ENCODE results near the gene APOA1. TPM values are rescaled to one million over a fixed set of nuclear protein-coding genes. Genes with fewer than 3 reads are reported as not detected.

The APOA1 gene
- total and polyA plus RNA-seq, 2 donors (not counting 1 experiment from before 2014, with no cell fraction given) = 0.46 TPM; not detected in 1

DNA sequence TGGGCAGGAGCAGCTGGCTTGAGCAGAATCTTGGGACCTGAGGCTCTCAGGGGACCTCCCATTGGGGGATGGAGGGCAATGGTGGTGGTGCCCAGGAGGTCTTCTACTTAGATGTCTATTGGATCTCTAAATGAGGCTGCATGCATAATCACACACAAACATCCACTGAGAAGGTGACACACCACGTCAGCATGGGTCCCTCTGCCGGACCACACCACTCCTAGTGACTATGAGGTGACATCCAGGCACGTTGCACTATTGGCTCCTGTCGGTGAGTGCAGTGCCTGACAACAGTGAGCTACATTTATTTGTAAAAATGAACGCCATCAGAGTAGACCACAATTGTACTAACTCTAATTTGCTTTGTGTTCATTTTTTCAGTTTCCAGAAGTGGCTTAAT is 12.0 kb downstream of the APOA1 start:
- no peak for ATAC-seq (ENCODE audit: low read depth)
- WGBS (ENCODE audit: insufficient coverage) = 90% methylated on average over 3 of the region's 5 CpGs
- H3K9ac ChIP-seq (ENCODE audit: low read length) = no peak overlapping the region
- intact Hi-C loops (cut with micrococcal nuclease) = no loop called here
- no peak overlapping the region for H3K4me3 Mint-ChIP-seq
- no peaks in the 10 kb centered on the region for H3K9me3 Mint-ChIP-seq (ENCODE audit: insufficient read depth)
- no peak overlapping the region for H3K4me2 ChIP-seq (replicated peaks; ENCODE audit: low read depth, low read length, poor library complexity, severe bottlenecking)
- no peak for DNase-seq
- H3K27me3 ChIP-seq (replicated peaks in 1 of 4; ENCODE audit: control extremely low read depth in 1 of 4, control insufficient read depth in 3 of 4, insufficient read depth in 4 of 4, low read length in 3 of 4) = peaks cover 0 to 2% (median 0%) of the 10 kb centered on the region in 4 experiments
- no peaks in the 10 kb centered on the region for H4K20me1 ChIP-seq (ENCODE audit: control insufficient read depth, insufficient read depth, low read length, poor library complexity, severe bottlenecking)
- no peak overlapping the region for H3K4me3 ChIP-seq (ENCODE audit: control extremely low read depth in 1 of 5, extremely low read depth in 1 of 5, insufficient read depth in 1 of 5, low read depth in 2 of 5, low read length in 4 of 5)
- no peaks in the 10 kb centered on the region for H3K9me3 ChIP-seq (ENCODE audit: control extremely low read depth in 1 of 3, control insufficient read depth in 2 of 3, insufficient read depth in 1 of 3, low read length in 2 of 3)
- H2AFZ ChIP-seq (ENCODE audit: insufficient read depth, low read depth, low read length, poor library complexity, severe bottlenecking) = no peak overlapping the region
- CTCF ChIA-PET = no interaction called here
- TF ChIP-seq CTCF (IDR thresholded peaks at IDR 0.05) (no peak), EZH2 (IDR thresholded peaks at IDR 0.05; ENCODE audit: borderline replicate concordance, insufficient read depth, low read depth, low read length, poor library complexity, severe bottlenecking) (no peak)
- H3K27ac Mint-ChIP-seq = no peak overlapping the region
- H3K36me3 ChIP-seq (replicated peaks in 1 of 2; ENCODE audit: control extremely low read depth in 1 of 2, control insufficient read depth in 1 of 2, extremely low read depth in 1 of 2, insufficient read depth in 2 of 2, low read length in 1 of 2) = no peaks in the 10 kb centered on the region
- no peaks in the 10 kb centered on the region for H3K79me2 ChIP-seq (ENCODE audit: control insufficient read depth, insufficient read depth, low read length)
- no peaks in the 10 kb centered on the region for H3K4me1 ChIP-seq (ENCODE audit: control insufficient read depth in 2 of 2, insufficient read depth in 2 of 2, low read length in 2 of 2)
- H3K4me1 Mint-ChIP-seq = no peaks in the 10 kb centered on the region
- H3K27me3 Mint-ChIP-seq = no peaks in the 10 kb centered on the region
- POLR2A ChIA-PET = no interaction called here
- H3K27ac ChIP-seq (ENCODE audit: low read length in 2 of 2) = no peak overlapping the region

- Mint-ChIP-seq H3K9me3 (ENCODE audit: insufficient read depth) (no peaks in the 10 kb centered on the region), H3K27ac (no peak within 1 kb of the TSS), H3K4me1 (no peaks in the 10 kb centered on the region), H3K27me3 (no peaks in the 10 kb centered on the region), H3K4me3 (no peak within 1 kb of the TSS)
- Histone ChIP-seq H3K4me1 (ENCODE audit: control insufficient read depth in 2 of 2, insufficient read depth in 2 of 2, low read length in 2 of 2) (no peaks in the 10 kb centered on the region), H3K9me3 (ENCODE audit: control extremely low read depth in 1 of 3, control insufficient read depth in 2 of 3, insufficient read depth in 1 of 3, low read length in 2 of 3) (no peaks in the 10 kb centered on the region), H3K27me3 (replicated peaks in 1 of 4; ENCODE audit: control extremely low read depth in 1 of 4, control insufficient read depth in 3 of 4, insufficient read depth in 4 of 4, low read length in 3 of 4) (peaks cover 0 to 2% (median 0%) of the 10 kb centered on the region in 4 experiments), H3K4me3 (ENCODE audit: control extremely low read depth in 1 of 5, extremely low read depth in 1 of 5, insufficient read depth in 1 of 5, low read depth in 2 of 5, low read length in 4 of 5) (no peak within 1 kb of the TSS), H3K36me3 (replicated peaks in 1 of 2; ENCODE audit: control extremely low read depth in 1 of 2, control insufficient read depth in 1 of 2, extremely low read depth in 1 of 2, insufficient read depth in 2 of 2, low read length in 1 of 2) (no peaks in the 10 kb centered on the region), H3K79me2 (ENCODE audit: control insufficient read depth, insufficient read depth, low read length) (no peaks in the 10 kb centered on the region), H3K27ac (ENCODE audit: low read length in 2 of 2) (no peak within 1 kb of the TSS), H4K20me1 (ENCODE audit: control insufficient read depth, insufficient read depth, low read length, poor library complexity, severe bottlenecking) (no peaks in the 10 kb centered on the region), H2AFZ (ENCODE audit: insufficient read depth, low read depth, low read length, poor library complexity, severe bottlenecking) (no peak within 1 kb of the TSS), H3K9ac (ENCODE audit: low read length) (no peak within 1 kb of the TSS), H3K4me2 (replicated peaks; ENCODE audit: low read depth, low read length, poor library complexity, severe bottlenecking) (no peak within 1 kb of the TSS)
- intact Hi-C loops (cut with micrococcal nuclease) = no loop called here
- TF ChIP-seq EZH2 (IDR thresholded peaks at IDR 0.05; ENCODE audit: borderline replicate concordance, insufficient read depth, low read depth, low read length, poor library complexity, severe bottlenecking) (no peak), CTCF (IDR thresholded peaks at IDR 0.05) (no peak)
- DNase-seq (no peak), ATAC-seq (ENCODE audit: low read depth) (no peak)
- POLR2A ChIA-PET = no interaction called here
- 85% methylated on average over 13 of the region's 16 CpGs for WGBS (ENCODE audit: insufficient coverage)
- CTCF ChIA-PET = interaction anchor here (0.6 kb wide), 1 partner anchor 22 kb away, joined by 6 read pairs; no protein-coding TSS in a partner anchor
These were observed 14.2 kb downstream of the APOA1 start, which contains the start of gene APOA4 for GRCh38 chr11:116823031-116823843. Gene APOA4 (minus strand): TSS chr11:116823304. CDS start chr11:116823191, 113 bp downstream.
